ENCODE results near the gene CYP3A4.

The CYP3A4 gene

GRCh38 chr7:99720800-99721595 is 63.0 kb downstream of the CYP3A4 start:
- no peak for DNase-seq

GRCh38 chr7:99719996-99720769 is 63.8 kb downstream of the CYP3A4 start:
- DNase-seq, result no peak

- DNase-seq, result no peak
Measured at GRCh38 chr7:99713995-99714570, 69.9 kb downstream of the CYP3A4 start.

GRCh38 chr7:99709838-99710578 is 74.0 kb downstream of the CYP3A4 start:
- no peak for DNase-seq

GRCh38 chr7:99709260-99709659 is 74.7 kb downstream of the CYP3A4 start:
- DNase-seq, result no peak

- no peak for DNase-seq
Measured at GRCh38 chr7:99707096-99707495, 76.9 kb downstream of the CYP3A4 start.

Measured in C1 segment of cervical spinal cord (tissue), 14 donors.